GM21825 (cell line): ENCODE results near the gene LRP1B.
"Not testable (repeated sequence)": the region's sequence is repeated elsewhere in the genome, so short reads cannot be mapped to it uniquely, and the experiment has no call there.

Source experiments
- ATAC-seq: cut with Tn5 transposase; IDR thresholded peaks from one replicate; pipeline ENCODE4 v1.9.1; 2021; ENCODE audit warnings: mild to moderate bottlenecking, moderate library complexity; ENCODE audit not compliant: unreplicated experiment

LRP1B gene

DNA sequence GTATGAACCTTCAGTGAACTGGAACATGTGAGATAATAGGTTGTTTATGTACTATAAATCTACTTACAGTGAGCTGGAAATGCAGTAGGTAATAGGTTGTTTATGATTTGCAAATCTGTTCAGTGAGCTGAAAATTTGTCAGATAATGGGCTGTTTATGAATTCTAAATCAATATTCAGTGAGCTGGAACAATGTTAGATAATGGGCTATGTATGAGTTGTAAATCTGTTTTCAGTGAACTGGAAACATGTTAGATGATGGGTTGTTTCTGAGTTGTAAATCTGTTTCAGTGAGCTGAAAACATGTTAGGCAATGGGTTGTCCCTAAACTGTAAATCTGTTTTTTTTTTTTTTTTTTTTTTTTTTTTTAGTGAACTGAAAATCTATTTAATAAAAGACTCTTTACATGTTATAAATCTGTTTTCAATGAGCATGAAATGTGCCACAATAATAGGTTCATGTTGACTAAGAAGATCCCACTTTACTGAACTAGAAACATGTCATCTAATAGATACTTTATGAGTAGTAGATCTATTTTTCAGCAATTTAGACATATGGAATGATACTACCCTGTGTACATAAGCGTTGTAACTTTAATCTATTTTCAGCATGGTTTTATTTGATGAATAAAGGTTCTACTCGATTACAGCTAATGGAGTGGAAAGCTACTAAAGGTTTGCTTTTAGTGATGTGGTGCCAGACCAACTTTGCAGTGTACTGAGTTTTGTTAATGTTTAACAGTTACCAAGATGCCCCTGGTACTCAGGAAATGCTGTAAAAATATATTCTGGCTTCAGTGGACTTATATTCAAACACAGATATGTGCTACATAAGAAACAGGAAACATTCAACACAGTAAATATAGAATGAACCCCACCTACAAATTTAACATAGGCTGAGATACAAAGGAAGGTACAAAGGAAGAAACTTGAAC lies 1471.8 kb downstream of the LRP1B start:
- ATAC-seq = no peak

DNA sequence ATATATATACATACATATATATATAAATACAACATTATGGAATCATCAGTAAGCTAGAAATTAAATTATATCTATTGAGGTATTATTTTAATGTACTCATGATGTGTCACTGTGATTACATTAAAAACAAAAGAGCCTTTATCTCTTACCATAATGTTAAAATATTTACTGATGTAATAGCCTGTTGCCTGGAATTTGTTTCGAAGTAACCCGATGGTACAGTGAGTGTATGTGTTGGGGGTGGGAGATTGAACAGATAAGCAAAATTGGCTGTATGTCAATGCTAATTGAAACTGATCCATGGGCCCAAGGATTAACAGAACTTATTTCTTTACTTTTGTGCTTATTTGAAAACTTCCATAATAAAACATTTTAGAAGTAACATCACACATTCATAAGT lies 1473.2 kb downstream of the LRP1B start:
- ATAC-seq = no peak

DNA sequence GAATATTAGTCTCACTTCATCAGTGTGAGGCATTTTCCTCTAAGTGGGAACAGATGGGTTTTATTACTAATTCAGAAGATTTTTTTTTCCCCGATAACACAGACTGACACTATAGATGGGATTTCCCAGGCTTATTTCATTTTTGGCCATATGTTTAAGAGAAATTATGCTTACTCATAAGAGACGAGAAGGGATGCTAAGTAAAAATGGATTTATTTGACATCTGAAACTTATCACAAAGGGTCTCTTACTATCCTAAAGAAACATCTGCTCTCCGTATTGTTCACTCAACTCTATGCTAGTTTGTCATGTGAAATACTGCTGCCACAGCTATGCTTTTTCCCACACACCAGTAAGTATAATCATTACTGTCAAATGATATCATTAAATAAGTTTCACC lies 1476.3 kb downstream of the LRP1B start:
- ATAC-seq = no peak

DNA sequence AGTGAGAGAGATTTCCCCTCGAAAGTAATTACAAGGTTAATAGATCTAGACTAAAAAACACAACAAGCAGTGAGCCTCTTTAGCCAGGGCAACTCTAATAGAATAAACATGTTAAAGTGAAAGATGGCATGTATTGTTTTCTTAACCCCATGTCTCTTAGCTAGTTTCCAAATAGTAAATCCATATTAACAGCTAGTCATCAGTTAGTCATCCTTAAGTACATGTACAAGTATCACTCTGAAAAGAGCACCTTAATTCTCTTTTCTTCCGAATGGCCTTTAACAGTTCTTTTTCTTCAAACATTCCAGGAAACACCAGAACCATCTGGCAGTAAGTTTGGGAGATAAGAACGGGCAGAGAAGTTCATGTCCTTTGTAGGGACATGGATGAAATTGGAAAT lies 1480.0 kb downstream of the LRP1B start:
- ATAC-seq = no peak

DNA sequence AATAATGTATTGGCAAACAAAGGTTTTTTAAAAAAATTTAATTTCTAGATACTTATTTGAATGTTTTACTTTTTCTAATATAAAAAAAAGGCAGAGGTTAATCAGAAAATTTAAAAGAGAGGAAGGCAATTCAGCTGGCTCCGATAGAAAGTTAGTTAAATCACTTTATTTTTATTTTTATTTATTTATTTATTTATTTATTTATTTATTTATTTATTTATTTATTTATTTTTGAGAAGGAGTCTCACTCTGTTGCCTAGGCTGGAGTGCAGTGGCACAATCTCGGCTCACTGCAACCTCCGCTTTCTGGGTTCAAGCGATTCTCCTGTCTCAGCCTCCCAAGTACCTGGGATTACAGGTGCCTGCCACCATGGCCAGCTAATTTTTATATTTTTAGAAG lies 1480.7 kb downstream of the LRP1B start:
- ATAC-seq = not testable (repeated sequence)

DNA sequence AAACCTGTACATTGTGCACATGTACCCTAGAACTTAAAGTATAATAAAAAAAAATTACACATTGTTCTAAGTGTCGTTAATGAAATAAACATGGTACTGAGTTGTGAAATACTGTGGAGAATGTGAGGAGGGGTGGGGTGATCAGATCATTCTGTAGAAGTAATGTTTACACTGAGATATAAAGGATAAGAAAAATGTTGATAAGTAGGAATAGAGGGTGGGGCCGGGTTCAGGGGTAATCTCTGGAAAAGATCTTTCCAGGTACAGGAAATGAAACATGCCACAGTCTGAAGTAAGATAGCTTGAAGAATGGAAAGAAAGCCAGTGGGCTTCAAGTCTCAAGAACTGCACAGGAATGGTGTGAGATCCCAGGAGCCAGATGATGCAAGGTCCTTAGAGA lies 1482.4 kb downstream of the LRP1B start:
- ATAC-seq = no peak

DNA sequence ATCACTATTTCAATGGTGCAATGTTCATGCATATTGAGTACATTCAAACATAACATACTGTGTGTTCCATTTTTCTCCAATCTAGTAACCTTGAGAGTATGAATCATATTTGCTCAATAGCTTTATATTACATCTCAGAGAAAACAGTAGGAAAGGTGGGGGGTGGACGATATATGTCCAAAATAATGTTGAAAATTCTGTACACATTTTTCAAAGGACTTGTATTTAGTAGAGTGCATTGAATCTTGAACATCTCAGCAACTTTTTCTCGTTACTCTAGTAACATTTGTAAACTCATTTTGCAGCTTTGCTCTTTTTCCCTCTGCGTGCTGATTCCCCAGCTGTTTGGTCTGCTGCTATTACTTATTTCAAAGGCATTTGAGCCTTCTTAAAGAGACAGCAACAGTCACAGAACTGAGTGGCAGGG lies 1487.0 kb downstream of the LRP1B start:
- no peak for ATAC-seq

DNA sequence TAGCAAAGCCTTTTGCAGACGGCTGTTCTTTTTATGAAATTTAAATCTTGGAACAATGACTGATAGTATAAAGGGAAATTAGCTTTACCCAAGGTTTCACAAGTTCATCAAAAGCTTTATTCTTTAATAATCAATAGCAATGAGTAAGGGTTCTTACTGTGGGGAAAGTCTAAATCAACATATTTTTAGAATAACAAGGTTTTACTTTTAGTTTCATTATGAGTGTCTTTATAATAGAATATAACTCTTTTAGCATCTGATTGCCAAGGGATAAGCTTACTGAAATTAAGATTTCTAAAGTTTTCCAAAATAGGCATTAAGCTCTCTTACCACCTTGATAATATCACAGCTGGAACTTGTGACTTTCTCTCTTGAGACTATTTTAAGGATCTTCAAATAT lies 1489.7 kb downstream of the LRP1B start:
- ATAC-seq = no peak

DNA sequence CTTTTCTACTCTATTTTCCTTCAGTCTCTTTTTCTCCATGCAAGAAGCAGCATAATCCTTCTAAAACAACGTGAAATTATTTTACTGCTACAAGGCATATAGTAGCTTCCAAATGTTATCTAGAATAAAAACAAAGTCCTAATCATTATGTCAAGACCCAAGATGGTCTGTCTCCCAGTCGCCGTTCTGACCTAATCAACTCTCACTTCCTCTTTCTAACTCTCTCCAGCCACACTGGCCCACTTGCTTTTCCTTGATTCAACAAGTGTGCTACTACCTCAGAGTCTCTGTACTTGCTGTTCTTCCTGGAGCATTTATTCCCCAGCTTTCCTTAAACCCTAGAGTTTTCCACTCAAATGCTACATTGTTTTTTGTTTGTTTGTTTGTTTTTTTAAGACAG lies 1491.2 kb downstream of the LRP1B start:
- peak; percentile 88 for ATAC-seq

DNA sequence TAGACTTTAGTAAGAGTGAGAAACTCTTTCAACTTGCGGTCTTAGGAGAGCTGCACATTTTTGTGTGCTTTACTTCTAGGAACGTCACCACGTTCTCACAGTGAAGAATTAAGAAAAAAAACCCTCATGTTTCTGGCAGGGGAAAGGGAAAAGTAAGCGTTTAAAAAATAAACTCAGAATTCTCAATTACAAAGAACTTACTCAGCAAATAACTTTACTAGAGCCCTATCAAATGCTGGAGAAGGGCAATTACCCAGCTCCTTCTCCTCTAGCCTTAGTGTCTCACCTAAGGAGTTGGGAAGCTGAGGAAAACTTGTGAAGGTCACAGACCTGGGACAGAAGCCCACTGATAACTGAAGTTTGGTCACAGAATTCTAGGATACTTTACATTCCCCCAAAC lies 1500.3 kb downstream of the LRP1B start:
- no peak for ATAC-seq

DNA sequence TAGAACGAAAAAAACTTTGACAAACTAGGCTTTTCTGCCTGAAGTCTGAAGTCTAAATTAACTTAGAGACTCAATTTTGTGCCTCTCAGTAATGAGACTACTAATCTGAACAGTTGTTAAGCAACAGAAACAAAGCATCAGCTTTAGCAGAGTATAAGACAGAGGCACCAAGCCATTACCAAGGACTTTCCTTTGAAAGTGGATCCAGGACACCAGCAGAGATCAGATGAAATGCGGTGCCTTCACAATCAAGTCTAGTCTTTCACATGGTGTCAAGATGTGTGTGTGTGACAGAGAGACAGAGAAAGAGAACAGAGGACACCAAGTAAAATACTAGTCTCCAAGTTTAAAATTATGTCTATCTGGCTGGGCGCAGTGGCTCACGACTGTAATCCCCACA lies 1502.9 kb downstream of the LRP1B start:
- no peak for ATAC-seq

DNA sequence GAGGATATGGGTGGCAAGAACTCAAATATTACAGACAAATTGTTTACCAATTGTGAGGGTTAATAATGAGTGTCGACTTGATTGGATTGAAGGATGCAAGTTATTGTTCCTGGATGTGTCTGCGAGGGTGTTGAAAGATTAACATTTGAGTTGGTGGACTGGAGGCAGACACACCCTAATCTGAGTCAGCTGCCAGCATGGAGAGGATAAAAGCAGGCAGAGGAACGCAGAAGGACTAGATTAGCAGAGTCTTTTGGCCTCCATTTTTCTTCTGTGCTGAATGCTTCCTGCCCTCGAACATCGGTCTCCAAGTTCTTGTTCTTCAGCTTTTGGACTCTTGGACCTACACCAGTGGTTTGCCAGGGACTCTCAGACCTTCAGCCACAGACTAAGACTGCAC lies 1503.7 kb downstream of the LRP1B start:
- ATAC-seq = no peak

DNA sequence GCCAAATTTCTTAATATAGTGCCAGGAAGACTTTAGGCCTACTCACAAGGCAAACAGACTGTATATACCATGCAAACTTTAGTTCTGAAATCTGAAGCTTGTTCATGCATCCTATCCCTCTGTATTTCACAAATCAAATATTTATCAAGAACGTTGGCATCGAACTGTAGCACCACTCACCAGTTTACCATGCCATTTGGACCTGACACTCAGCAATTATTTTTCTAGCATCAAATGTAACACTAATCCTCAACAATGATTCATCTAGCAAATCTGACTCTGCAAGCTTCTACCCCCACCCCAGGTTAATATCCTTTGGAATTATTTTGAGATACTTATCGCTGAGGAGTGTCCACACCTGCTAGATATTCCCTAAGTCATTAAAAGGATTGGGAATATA lies 1506.6 kb downstream of the LRP1B start:
- ATAC-seq = no peak

DNA sequence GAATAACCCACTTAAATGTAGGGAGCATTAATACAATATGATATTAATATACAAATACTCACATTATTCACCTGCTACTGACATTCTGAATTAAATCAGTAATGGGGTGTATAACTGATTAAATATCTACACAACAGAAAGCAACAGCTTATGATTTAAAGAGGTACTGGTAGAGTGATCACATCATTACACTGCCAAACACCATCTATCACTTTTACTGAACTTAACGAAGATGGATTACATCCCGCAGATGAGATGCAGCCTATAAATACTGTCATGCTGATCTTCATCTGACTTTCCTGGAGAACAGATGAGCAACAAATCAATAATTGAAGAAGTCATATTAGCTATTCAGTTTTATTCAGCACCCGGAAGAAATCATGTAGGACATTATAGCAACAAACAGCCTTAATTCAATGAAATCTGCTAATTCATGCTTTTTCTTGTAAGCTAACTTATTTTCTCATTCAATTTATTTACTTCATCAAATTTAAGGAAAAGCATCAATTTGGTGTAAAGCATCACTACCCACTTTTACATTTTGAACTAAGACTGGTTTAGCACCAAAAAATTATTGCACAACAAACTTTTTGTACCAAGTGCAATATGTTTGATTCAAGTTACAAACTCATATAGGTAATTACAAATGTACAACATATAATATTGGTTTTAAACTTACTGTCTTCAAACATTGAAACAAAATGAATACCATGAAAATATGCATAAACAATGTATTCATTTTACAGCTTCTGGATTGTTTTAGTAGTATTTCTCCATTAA lies 1509.0 kb downstream of the LRP1B start:
- ATAC-seq = no peak

DNA sequence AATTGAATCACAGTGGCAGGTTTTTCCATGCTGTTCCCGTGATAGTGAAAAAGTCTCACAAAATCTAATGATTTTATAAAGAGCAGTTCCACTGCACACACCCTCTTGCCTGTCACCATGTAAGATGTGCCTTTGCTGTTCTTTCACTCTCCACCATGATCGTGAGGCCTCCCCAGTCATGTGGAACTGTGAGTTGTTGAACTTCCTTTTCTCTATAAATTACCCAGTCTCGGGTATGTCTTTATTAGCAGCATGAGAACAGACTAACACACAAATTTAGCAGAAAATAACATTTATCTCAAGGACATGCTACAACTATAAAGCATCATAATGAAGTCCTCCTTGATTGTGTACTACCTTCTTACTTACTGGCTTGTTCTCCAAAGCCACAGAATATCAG lies 1526.0 kb downstream of the LRP1B start:
- ATAC-seq = no peak

DNA sequence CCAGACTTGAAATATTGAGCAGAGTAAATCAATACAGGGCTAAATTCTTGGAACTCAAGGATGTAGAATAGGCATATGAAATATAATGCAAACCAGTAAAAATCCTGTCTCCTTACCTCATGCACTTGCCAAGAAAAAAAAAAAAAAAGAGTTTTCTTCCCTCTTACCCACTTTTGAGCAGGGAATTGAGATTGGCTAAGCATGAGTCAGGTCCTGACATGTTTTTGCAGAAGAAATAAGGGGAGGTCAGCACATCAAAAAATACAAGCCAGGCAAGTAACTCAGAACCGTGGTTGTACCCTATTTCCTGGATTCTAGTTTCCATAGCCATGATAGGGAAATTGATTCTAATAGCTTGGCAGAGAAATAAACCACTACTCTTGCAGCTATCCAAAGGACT lies 1526.7 kb downstream of the LRP1B start:
- ATAC-seq = no peak

DNA sequence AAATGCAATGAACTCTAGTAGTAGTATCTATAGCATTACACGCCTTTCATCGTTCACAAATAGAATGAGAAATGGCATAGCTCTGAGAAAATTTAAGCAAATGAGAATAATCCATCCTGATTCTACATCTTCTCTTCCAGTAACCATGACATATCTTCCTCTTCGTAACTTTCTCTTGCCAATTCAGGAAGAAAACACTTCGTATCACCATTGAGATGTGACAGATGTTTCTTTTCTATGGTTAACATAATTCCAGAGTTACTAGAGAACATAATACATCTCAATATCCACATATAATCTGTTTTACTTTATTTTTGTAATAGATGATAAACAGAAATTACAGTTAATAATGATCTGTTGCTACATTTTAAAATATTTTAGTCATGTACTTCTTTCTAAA lies 1527.4 kb downstream of the LRP1B start:
- no peak for ATAC-seq

DNA sequence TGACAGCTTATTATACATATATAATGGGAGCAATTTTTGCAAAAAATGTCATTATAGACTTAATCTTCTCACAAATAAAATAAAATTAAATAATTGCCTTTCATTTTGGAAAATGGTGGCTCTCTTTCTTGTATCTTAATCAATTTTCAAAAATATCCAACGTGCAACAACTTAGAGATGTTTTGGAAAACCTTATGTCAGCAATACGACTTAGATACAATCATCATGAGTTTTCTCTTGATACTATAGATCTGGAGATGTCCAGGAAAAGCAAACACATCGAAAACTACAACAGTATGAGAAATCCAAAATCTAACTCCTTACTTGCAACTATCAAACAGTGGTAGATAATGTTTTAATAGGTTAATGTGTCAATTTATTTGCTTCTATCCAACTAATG lies 1529.0 kb downstream of the LRP1B start:
- ATAC-seq = no peak

DNA sequence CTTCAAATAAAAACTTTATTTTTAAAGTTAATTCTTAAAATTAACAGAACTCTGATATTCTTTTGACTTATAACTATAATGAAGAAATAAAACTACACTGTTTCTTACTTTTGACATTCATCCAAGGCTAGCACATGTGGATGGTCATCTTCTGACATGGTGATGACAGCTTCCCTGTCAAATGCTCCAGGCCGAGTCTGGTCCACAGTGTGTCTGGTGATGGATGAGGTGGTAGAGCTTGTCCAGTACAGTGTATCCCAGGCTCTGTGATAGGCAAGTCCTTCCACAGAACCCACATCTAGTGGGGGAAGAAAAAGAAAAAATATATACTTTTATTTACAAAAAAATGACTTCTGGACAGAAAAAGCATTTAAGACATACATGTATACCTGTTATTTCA lies 1529.5 kb downstream of the LRP1B start:
- ATAC-seq = no peak

DNA sequence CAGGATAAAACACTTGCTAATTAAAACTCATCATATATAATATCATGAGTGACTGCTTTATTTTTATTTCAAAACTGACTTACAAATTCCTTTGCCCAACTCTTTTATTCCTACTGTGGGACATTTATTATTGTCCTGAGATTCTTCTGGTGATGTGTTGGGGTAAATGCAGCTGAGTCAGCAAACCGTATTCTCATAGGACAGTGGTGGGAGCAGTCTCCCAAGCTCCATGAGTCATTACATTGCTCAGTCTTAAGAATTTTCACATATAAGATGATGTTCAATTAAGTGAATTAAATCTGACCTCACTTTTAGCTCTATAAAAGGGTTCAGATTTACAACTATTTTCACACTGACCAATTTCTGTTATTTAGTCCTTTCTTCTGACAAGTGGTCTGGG lies 1530.7 kb downstream of the LRP1B start:
- no peak for ATAC-seq

DNA sequence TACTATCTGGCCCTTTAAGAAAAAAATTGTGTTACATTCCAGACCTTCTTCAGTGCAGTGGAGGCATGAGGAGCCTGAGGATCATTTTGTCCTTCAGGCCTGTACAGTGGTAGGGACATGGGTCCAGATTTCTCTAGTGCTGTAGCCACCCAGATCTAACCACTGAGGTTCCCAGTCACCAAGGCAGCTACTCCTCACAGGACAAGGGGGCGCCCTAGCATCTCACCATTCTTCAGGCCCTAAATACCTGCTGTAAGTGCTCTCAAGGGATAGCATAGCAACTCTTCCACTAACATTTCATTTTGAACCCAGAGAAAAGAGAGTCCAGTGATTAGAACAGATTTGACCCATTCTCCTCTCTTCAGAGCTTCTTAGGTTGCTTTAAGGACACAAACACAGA lies 1533.0 kb downstream of the LRP1B start:
- no peak for ATAC-seq

DNA sequence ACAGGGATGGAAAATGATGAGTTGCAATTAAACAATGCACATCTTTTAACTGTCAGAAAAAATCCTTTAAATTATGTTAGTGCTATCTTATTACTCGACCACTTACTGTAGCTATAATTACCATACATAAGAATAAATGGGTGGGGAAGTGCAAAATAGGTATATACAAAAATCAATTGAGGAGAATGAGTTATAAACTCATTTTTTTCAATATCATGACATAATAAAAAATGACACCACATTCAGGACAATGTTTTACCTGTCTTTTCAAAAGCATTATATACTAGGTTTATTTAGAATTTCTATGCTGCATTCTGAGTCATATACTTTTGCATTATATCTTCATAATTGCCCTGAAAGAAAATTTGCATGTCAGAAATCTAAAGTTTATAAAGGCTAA lies 1533.6 kb downstream of the LRP1B start:
- no peak for ATAC-seq
